Measurements from ENCODE around the gene DDX17.

Gene DDX17

GRCh38 chr22:38467438-38467903 is 38.6 kb downstream of the DDX17 start:
- peak overlapping the region; percentile 94 for H3K4me2 ChIP-seq (ENCODE audit: insufficient read depth, low read length, poor library complexity, severe bottlenecking)
- H2AK5ac ChIP-seq (ENCODE audit: low read depth, low read length): peak overlapping the region; percentile 61
- H3K18ac ChIP-seq (ENCODE audit: low read length): peak overlapping the region; percentile 92
- H4K91ac ChIP-seq (ENCODE audit: low read depth, low read length, poor library complexity): no peak overlapping the region
- no peaks in the 10 kb centered on the region for H3K36me3 ChIP-seq (replicated peaks in 1 of 2; ENCODE audit: control insufficient read depth in 2 of 2, insufficient read depth in 2 of 2, low read length in 2 of 2)
- H3K9me3 ChIP-seq (replicated peaks in 1 of 2; ENCODE audit: control insufficient read depth in 2 of 2, insufficient read depth in 1 of 2, low read depth in 1 of 2, low read length in 2 of 2): no peaks in the 10 kb centered on the region
- H3K14ac ChIP-seq (ENCODE audit: low read length): peak overlapping the region; percentile 63
- H3K4ac ChIP-seq (ENCODE audit: low read length): no peak overlapping the region
- H3K27ac ChIP-seq (replicated peaks; ENCODE audit: low read length): no peak overlapping the region
- peaks cover 14 to 15% of the 10 kb centered on the region in 2 donors for H3K4me1 ChIP-seq (ENCODE audit: control insufficient read depth in 2 of 2, insufficient read depth in 1 of 2, low read depth in 1 of 2, low read length in 2 of 2)
- H3K79me1 ChIP-seq (ENCODE audit: low read depth, low read length): no peaks in the 10 kb centered on the region
- no peak for DNase-seq (ENCODE audit: low spot score)
- peak overlapping the region; percentile 49 to 73 for H3K4me3 ChIP-seq (ENCODE audit: low read length in 2 of 2)
- peak overlapping the region; percentile 46 for H2BK5ac ChIP-seq (ENCODE audit: low read length)
- no peak overlapping the region for H2BK12ac ChIP-seq (ENCODE audit: low read length)
- H2BK120ac ChIP-seq (ENCODE audit: low read depth, low read length): no peak overlapping the region
- no peak overlapping the region for H4K8ac ChIP-seq (ENCODE audit: low read depth, low read length)
- no CpG with 5 or more reads among the region's 20 CpGs for WGBS, 2 donors (ENCODE audit: extremely low coverage in 2 of 2, insufficient read length in 2 of 2, insufficient replicate concordance in 1 of 2)
- H2AFZ ChIP-seq (ENCODE audit: low read length): peak overlapping the region; percentile 99
- peaks cover 0 to 28% (median 28%) of the 10 kb centered on the region in 3 experiments for H3K27me3 ChIP-seq (ENCODE audit: control insufficient read depth in 3 of 3, insufficient read depth in 3 of 3, low read depth in 1 of 3, low read length in 3 of 3)
- H2BK15ac ChIP-seq (ENCODE audit: low read length): peak overlapping the region; percentile 91
- H3K23ac ChIP-seq (ENCODE audit: low read depth, low read length, poor library complexity): no peak overlapping the region
- H3K9ac ChIP-seq (ENCODE audit: low read depth, low read length, poor library complexity): peak overlapping the region; percentile 93

- no peak overlapping the region for H2BK12ac ChIP-seq (ENCODE audit: low read length)
- DNase-seq (ENCODE audit: low spot score): no peak
- H3K23ac ChIP-seq (ENCODE audit: low read depth, low read length, poor library complexity): no peak overlapping the region
- peak overlapping the region; percentile 81 for H2BK15ac ChIP-seq (ENCODE audit: low read length)
- no peak overlapping the region for H2BK5ac ChIP-seq (ENCODE audit: low read length)
- no peak overlapping the region for H3K27ac ChIP-seq (replicated peaks; ENCODE audit: low read length)
- no peak overlapping the region for H3K9ac ChIP-seq (ENCODE audit: low read depth, low read length, poor library complexity)
- H3K36me3 ChIP-seq (replicated peaks in 1 of 2; ENCODE audit: control insufficient read depth in 2 of 2, insufficient read depth in 2 of 2, low read length in 2 of 2): no peaks in the 10 kb centered on the region
- no peak overlapping the region for H4K91ac ChIP-seq (ENCODE audit: low read depth, low read length, poor library complexity)
- H3K18ac ChIP-seq (ENCODE audit: low read length): peak overlapping the region; percentile 15
- no peak overlapping the region for H3K14ac ChIP-seq (ENCODE audit: low read length)
- peak overlapping the region; percentile 79 for H2AK5ac ChIP-seq (ENCODE audit: low read depth, low read length)
- H2AFZ ChIP-seq (ENCODE audit: low read length): no peak overlapping the region
- H2BK120ac ChIP-seq (ENCODE audit: low read depth, low read length): no peak overlapping the region
- peaks cover 19 to 20% of the 10 kb centered on the region in 2 donors for H3K4me1 ChIP-seq (ENCODE audit: control insufficient read depth in 2 of 2, insufficient read depth in 1 of 2, low read depth in 1 of 2, low read length in 2 of 2)
- H3K27me3 ChIP-seq (ENCODE audit: control insufficient read depth in 3 of 3, insufficient read depth in 3 of 3, low read depth in 1 of 3, low read length in 3 of 3): peaks cover 0 to 30% (median 28%) of the 10 kb centered on the region in 3 experiments
- H3K4ac ChIP-seq (ENCODE audit: low read length): no peak overlapping the region
- no peak overlapping the region for H3K4me3 ChIP-seq (ENCODE audit: low read length in 2 of 2)
- H4K8ac ChIP-seq (ENCODE audit: low read depth, low read length): no peak overlapping the region
- no CpG with 5 or more reads among the region's 26 CpGs for WGBS, 2 donors (ENCODE audit: extremely low coverage in 2 of 2, insufficient read length in 2 of 2, insufficient replicate concordance in 1 of 2)
- H3K9me3 ChIP-seq (replicated peaks in 1 of 2; ENCODE audit: control insufficient read depth in 2 of 2, insufficient read depth in 1 of 2, low read depth in 1 of 2, low read length in 2 of 2): no peaks in the 10 kb centered on the region
- H3K79me1 ChIP-seq (ENCODE audit: low read depth, low read length): no peaks in the 10 kb centered on the region
- no peak overlapping the region for H3K4me2 ChIP-seq (ENCODE audit: insufficient read depth, low read length, poor library complexity, severe bottlenecking)
Measured at GRCh38 chr22:38465673-38466490, 40.2 kb downstream of the DDX17 start.

- H3K4me3 ChIP-seq (ENCODE audit: low read length in 2 of 2): no peak overlapping the region
- peaks cover 0 to 30% (median 28%) of the 10 kb centered on the region in 3 experiments for H3K27me3 ChIP-seq (ENCODE audit: control insufficient read depth in 3 of 3, insufficient read depth in 3 of 3, low read depth in 1 of 3, low read length in 3 of 3)
- H2AK5ac ChIP-seq (ENCODE audit: low read depth, low read length): peak overlapping the region; percentile 79
- H3K27ac ChIP-seq (replicated peaks; ENCODE audit: low read length): no peak overlapping the region
- H2AFZ ChIP-seq (ENCODE audit: low read length): no peak overlapping the region
- no peak overlapping the region for H2BK120ac ChIP-seq (ENCODE audit: low read depth, low read length)
- no peak overlapping the region for H3K4me2 ChIP-seq (ENCODE audit: insufficient read depth, low read length, poor library complexity, severe bottlenecking)
- H3K4me1 ChIP-seq (ENCODE audit: control insufficient read depth in 2 of 2, insufficient read depth in 1 of 2, low read depth in 1 of 2, low read length in 2 of 2): peaks cover 19 to 25% of the 10 kb centered on the region in 2 donors
- no peak for DNase-seq (ENCODE audit: low spot score)
- no peak overlapping the region for H2BK12ac ChIP-seq (ENCODE audit: low read length)
- no peak overlapping the region for H2BK5ac ChIP-seq (ENCODE audit: low read length)
- H3K36me3 ChIP-seq (replicated peaks in 1 of 2; ENCODE audit: control insufficient read depth in 2 of 2, insufficient read depth in 2 of 2, low read length in 2 of 2): no peaks in the 10 kb centered on the region
- H2BK15ac ChIP-seq (ENCODE audit: low read length): peak overlapping the region; percentile 81
- no CpG with 5 or more reads among the region's 10 CpGs for WGBS, 2 donors (ENCODE audit: extremely low coverage in 2 of 2, insufficient read length in 2 of 2, insufficient replicate concordance in 1 of 2)
- no peak overlapping the region for H4K91ac ChIP-seq (ENCODE audit: low read depth, low read length, poor library complexity)
- H4K8ac ChIP-seq (ENCODE audit: low read depth, low read length): no peak overlapping the region
- H3K9ac ChIP-seq (ENCODE audit: low read depth, low read length, poor library complexity): no peak overlapping the region
- H3K79me1 ChIP-seq (ENCODE audit: low read depth, low read length): no peaks in the 10 kb centered on the region
- no peak overlapping the region for H3K23ac ChIP-seq (ENCODE audit: low read depth, low read length, poor library complexity)
- no peak overlapping the region for H3K14ac ChIP-seq (ENCODE audit: low read length)
- no peak overlapping the region for H3K4ac ChIP-seq (ENCODE audit: low read length)
- H3K18ac ChIP-seq (ENCODE audit: low read length): no peak overlapping the region
- no peaks in the 10 kb centered on the region for H3K9me3 ChIP-seq (replicated peaks in 1 of 2; ENCODE audit: control insufficient read depth in 2 of 2, insufficient read depth in 1 of 2, low read depth in 1 of 2, low read length in 2 of 2)
Measured at GRCh38 chr22:38464992-38465672, 41.0 kb downstream of the DDX17 start.

Data from neuronal stem cell (in vitro differentiated cells).